ENCODE results near the gene ZNF219.

The ZNF219 gene

DNA sequence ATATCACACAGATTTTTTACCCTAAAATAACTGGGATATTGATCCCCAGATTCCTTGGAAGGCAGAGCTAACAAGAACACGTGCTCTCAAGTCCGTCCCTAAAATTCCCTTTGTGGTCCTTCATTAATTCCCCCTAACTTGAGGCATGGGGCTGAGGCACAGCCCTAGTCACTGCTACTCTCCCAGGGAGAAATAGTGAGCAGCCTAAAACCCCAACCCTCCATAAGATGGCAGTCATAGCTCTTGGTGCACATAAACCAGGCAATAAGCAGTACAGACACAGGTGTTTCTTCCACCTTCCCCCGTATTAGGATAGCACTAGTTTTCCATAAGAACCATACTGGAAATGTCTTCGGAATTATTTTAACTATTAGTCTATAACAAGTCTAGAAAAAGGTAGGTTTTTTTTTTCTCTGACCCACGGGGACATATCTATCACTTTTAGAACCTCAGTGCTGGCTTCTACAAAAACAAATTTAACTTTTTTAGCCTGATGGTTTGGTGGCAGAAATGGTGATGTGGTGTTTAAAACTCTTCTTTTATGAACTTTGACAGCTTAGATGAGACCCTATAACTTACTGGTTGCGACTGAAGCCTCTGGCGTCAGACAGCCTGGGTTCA lies 31.5 kb downstream of the ZNF219 start:
- DNase-seq, result peak in 1 of 2 experiments; percentile 18

DNA sequence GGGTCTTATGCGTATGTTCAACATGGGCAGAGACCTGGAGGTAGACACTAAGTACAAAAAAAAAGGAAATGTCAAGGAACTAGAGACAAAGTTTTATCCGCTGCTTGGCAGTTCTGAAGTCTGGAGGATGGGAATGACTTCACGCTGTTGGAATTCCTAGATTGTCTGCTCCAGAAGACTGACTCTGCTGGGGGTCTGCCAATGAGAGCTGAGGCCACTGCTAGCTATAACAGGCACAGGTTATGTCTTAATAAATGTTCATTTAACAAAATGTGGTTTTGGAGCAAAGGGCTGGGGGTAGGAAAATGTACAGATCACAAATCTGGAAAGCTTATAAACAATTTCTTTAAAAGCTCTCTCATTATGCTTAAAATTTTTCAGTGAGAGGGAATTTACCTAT lies 35.0 kb downstream of the ZNF219 start:
- DNase-seq, result peak in 1 of 2 experiments; percentile 49

DNA sequence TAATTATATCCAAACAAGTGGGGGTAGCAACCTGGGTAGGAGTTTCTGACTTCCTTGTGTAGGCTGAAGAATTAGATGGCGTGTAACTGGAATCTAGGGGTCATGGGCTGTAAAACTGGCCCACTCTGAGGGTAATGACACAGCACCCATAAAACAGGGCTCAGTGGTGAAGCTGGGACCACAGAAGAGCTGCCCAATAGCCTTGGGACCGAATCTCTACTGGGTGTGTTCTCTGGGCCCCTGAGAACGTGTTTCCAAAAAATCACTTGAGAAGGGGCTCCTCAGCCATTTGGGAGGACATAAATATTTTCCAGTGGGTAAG lies 37.1 kb downstream of the ZNF219 start:
- no peak for DNase-seq

DNA sequence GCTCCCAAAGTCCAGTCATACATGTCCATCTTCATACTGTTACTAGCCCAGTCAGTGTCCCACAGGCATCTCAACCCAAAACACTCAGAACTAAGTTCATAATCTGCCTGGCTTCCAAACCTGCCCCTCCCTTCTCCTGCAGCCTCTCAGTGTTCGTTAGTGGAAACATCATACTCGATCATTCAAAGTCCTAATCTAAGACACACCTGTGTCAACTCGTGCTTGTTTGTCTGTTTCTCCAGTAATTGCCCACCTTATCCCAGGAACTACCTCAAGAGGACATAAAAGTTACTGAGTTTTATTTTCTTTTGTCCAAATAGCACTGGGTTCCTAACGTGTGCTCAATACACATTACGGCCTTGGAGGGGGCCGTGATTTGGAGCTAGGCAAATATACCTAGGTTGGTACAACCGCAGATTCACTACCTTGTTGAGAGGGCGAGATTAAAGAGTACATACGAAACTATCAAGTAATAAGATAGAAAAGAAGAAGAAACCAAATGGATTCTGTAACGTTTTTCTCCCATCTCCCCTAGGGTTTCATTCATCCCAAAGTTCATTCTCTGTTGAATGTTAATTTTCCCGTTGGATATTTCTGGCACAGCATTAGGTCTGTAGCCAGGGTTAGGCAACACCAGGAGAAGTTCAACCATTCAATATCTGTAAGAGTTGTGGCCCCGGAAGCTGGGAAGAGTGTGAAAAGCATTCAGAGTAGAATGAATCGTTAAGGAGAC lies 37.7 kb downstream of the ZNF219 start:
- DNase-seq, result no peak

DNA sequence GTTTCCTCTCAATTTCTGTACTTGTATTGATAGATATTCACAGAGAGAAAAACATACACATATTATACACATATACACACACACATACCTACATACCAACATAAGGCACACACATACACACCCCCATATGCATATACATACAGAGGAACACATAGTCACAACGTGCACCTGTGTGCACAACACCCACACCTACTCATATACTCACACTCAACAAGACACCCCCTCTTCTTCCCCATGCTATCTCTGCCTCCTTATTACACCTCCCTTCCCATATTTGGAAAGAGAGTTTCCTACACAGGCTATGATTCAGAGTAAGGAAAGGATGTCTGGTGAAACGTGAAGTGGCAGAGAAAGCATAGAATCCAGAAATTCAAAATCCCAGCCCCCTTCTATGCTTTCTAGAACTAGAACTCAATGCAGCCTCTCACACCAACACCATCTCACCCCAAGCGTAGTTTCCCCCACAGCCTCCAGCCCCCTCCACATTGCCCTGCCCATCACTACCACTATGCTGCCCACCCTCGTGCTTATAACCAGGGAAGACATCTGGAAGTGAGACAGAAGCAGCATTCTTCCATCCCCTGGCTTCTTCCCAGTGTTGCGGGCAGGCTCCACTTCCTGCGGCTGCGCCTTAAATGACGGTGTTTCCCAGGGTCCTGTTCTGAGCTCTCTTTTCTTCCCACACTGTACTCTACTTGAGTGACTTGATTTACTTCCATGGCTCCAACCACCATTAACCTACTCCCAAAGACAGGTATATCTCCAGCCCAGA lies 38.4 kb downstream of the ZNF219 start:
- DNase-seq, result no peak

DNA sequence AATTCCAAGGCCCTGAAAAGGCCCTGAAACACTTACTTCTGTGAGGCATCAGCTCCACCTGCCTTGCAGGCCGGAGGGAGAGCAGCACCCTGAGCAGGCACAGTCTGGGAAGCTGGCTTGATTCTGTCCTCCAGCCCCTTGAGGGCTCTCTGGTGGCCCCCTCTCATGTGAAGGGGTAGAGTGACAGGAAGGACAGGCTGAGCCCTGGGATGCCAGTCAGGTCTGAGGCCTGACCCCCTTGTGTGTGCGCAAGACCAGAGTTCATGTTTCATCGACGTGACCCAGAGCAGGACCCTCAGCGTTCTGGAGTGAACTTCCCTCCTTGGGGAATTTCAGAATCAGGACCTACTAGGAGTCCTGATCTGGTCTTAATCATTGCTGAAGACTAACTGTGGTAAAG lies 39.6 kb downstream of the ZNF219 start:
- DNase-seq, result no peak

DNA sequence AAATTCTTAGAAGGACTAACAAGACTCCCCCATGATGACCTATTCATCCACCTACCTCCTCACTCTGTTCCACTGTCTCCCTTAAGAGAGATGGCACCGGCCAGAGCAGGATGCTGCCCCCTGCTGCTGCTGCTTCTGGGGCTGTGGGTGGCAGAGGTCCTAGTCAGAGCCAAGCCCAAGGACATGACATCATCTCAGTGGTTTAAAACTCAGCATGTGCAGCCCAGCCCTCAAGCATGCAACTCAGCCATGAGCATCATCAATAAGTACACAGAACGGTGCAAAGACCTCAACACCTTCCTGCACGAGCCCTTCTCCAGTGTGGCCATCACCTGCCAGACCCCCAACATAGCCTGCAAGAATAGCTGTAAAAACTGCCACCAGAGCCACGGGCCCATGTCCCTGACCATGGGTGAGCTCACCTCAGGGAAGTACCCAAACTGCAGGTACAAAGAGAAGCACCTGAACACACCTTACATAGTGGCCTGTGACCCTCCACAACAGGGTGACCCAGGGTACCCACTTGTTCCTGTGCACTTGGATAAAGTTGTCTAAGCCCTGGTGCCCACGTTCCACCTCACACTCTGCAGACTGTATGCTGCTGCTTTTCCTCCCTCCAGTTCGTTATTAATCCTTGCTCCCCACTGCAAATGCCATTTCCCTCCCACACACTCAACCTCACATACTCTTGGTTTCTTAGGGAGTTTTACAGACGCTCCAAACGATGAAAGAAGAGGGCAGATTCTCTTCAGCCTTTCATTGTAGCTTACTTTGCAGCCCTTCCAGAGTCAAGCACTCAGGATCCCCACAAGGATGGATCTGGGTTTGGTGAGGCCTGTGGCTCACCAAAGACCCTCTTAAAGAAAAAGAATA lies 40.4 kb downstream of the ZNF219 start, which contains the start of gene RNASE8:
TSS of gene RNASE8 (plus strand) at position 20 of the 873 bp plus-strand sequence. CDS start at position 91, 71 bp downstream.
- DNase-seq, result no peak

DNA sequence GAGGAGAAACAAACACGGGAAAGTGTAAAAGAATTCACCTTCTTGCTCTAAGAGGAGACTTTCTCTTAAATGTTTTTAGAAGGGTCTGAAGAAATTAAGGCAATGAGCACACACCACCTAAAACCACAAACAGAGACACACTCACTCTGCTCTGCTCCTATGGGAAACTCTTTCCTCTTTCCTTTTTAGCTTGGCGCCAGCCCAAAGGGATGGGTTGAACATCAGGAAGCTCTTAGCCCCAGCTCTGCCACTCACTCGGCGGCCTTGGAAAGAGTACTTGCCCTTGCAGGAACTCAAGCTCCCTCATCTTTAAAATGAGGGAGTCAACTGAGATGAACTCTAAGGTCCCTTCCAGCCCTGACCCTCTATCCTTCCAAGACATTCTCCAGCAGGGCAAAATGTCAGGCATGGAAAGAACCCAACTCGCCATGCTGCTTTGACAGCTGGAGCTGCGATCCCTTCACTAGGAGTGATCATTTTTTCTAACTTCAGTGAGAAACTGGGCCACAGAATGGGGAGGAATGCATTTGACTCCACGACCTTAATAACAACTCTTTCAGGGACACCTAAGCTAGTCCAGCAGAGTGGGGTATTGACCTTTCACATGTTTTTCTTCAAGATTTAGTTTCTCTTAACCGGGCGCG lies 41.8 kb downstream of the ZNF219 start:
- no peak for DNase-seq

DNA sequence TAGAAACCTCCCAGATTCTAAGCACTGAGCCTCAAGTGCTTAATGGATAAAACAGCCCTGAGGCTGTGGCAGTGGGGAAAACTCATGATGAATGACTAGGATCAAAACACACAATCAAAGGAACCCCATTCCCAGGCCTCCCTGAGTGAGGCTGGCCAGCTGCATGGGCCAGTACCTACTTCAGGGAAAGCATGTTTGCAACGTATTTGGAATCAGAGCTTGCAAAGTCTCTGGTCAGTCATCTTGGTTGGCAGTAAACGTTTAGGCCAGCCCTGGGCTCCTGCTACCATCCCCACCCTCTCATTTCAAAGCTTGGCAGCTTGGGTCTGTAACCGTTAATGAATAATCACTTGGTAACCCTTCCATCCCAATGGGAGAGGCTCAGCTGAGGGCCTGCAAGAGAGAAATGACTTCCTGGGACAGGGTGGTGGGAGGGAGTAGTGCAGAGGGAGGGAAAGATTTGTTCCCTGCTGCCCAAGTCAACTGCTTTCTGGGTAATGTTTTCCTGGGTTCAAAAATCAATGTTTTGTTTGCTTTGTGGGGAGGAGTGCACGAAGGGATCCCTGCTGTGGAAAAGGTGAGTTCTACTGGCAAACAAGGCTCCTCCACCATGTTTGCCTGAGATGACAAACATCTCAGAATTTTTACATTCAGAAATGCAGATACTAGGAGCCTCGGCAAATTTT lies 42.9 kb downstream of the ZNF219 start:
- no peak for DNase-seq

DNA sequence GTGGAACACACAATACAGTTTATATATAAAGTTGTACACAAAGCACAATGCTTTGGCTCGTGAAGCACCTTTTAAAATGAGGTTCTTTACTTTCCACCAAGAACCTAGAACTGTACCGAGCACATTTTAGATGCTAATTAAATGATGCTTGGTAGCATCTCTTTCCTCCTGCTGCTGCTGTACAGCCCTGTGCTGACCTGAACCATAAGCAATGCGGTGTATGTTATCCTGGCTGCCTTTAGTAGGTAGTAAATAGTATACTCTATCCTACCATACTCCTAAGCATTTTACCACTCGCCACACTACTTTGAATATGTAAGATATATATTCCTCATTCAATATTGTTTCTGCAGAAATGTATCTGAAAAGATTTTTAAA lies 43.7 kb downstream of the ZNF219 start:
- no peak for DNase-seq

DNA sequence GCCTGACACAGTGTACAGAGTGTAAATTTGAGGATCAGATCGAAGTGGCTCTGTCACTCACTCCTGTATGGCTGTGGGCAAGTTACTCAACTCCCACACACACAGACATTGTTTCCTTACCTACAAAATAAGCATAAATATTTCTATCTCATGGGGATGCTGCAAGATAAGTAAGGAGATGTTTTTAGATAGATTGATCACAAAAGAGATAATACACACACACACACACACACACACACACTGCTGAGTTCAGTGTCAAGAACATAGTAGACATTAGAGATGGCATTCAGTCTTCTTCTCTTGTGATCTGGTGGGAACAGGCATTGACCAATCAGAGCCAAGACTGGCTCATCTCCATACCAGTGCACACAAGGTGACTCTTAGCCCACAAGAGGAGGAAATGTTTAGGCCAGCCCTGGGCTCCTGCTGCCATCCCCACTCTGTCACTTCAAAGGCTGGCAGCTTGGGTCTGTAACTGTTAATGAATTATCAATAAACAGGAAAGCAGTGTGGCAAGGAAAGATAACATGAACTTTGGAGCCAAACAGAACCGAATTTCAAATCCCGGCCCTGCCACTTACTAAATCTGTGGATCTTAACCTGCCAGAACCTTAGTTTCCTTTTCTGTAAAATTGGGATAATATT lies 44.2 kb downstream of the ZNF219 start:
- DNase-seq, result no peak

DNA sequence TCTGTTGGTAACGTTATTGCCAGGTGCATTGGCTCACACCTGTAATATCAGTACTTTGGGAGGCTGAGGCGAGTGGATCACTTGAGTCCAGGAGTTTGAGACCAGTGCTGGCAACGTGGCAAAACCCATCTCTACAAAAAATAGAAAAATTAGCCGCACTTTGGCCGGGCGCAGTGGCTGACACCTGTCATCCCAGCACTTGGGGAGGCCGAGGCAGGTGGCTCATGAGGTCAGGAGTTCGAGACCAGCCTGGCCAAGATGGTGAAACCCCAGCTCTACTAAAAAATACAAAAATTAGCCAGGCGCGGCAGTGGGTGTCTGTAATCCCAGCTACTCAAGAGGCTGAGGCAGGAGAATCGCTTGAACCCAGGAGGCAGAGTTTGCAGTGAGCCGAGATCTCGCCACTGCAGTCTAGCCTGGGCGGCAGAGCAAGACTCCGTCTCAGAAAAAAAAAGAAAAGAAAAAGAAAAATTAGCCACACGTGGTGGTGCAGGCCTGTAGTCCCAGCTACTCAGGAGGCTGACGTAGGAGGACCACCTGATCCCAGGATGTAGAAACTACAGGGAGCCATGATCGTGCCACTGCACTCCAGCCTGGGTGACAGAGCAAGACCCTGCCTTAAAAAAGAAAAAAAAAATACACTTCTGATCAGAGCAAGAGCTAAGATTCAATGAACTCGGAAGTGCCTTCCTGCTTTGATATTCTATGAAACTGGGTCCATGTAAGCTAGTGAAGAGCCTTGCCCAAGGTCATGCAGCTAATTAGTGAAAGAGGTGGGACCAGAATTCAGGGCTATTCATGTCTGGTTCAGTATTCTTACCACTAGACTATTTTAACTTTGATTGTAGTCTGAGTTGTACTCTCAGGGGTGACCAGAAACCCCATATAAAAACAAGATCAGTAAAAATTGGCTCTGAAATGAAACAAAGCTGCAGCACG lies 45.0 kb downstream of the ZNF219 start:
- DNase-seq, result no peak

DNA sequence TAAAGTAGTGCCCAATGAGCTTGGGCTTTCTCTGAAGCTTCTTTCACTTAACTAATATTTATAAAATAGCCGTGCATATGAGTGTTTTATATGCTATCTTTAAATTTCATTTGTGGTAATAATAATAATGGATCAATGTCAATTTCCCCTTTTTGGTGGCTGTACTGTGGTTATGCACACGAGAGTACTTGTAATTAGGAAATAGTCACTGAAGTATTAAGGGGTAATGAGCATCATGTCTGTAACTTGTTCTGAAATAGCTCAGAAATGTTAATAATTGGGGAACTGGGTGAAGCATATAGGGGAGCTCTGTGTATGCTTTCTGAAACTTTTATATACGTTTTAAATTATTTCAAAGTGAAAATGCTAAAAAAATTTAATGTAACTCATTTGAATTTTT lies 47.9 kb downstream of the ZNF219 start:
- no peak for DNase-seq

DNA sequence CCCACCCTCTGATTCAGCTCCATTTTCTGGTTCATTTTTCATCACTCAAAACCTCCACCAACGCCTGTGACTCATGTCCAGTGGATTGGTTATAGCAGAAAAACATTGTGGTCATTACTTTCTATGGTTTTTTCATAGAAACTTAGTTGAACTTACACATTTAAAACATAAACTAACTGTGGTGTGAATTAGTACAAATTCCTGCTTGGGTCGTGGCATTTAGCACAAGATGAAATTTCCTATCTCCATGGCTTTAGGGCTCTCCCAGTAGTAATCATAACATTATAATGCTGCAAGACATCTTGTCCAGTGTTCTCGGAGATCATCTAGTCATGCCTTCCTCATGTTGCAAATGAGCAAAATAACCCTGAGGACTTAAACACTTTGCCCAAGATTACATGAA lies 49.2 kb downstream of the ZNF219 start:
- no peak for DNase-seq

DNA sequence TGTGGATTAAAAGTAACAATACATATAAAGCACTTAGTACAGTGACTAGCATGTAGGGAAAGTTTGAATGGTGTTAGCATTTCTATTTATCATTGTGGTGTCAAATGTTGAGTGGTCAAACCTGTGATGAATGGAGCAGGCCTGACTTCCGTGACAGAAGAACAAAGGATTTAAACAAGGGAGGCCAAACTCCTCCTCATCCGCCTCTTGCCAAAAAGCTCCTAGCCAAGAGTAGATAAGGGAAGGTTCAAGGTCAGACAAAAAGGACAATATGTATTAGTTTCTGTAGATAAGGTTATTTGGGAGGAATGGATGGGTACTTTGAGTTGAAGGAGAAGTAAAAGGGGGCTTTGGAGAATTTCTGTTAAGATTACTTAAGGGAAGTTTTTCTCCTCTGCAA lies 49.8 kb downstream of the ZNF219 start:
- no peak for DNase-seq

DNA sequence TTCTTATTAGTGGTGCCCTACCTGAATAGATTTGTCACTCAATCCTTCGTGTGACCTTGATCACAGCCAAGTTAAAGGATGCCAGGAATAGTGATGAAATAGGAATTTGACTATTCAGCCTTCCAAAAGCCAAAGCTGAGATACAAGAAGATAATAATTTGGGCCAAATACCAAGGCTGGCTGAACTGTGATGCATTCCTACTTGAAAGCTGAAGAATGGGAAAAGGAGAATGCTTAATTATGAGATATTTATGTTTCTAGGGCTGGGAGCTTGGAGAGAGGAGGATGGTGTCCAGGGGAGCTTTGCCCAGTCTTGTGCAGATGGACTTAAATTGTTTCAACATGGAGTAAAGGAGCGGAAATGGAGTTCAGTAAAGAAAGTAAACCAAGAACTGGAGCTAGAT lies 51.1 kb downstream of the ZNF219 start:
- DNase-seq, result no peak

DNA sequence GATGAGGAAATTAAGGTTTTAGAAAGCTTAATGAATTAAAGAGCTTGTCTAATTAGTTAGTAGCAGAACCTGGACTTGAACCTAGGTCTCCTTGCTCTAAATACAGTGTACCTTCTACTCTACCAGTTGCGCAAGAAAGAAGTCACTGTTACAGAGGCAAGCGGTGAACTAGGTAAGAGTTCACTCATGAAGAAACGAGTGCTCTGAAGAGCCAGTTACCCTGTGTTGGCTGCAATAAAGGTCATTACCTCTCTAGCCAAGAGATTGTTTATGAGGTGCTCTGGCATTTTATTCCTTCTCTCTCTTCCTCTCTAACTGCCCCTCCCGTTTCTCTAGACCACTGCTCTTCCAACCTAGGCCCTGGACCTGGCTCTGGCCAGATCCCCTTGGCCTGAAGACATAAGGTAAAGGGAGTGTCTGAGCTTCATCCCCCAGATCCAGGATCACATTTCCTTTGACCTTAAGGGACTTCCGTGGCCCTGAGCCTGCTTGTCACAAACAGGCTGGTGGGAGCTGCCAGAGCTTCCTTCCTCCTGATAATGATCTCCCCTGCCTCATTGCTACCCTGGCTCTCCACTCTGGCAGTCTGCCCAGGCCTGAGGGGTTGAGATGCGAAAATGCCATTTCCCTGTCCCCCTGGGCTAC lies 54.4 kb downstream of the ZNF219 start:
- no peak for DNase-seq

DNA sequence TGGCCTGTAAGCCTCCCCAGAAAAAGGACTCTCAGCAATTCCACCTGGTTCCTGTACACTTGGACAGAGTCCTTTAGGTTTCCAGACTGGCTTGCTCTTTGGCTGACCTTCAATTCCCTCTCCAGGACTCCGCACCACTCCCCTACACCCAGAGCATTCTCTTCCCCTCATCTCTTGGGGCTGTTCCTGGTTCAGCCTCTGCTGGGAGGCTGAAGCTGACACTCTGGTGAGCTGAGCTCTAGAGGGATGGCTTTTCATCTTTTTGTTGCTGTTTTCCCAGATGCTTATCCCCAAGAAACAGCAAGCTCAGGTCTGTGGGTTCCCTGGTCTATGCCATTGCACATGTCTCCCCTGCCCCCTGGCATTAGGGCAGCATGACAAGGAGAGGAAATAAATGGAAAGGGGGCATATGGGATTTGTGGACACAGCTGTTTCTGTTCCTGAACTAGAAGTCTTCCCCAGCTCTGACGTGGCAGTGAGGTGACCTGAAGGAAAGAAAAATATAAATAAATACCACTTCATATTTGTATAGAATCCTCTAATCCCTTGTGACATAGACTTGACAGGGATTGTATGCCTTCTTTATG lies 55.0 kb downstream of the ZNF219 start:
- no peak for DNase-seq

DNA sequence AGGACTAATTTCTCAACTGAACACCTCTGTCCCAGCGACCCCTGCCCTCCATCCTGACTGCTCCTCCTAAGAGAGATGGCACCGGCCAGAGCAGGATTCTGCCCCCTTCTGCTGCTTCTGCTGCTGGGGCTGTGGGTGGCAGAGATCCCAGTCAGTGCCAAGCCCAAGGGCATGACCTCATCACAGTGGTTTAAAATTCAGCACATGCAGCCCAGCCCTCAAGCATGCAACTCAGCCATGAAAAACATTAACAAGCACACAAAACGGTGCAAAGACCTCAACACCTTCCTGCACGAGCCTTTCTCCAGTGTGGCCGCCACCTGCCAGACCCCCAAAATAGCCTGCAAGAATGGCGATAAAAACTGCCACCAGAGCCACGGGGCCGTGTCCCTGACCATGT lies 55.5 kb downstream of the ZNF219 start:
- DNase-seq, result no peak
